ENCODE results near the gene CALHM3. TPM values are rescaled to one million over a fixed set of nuclear protein-coding genes. Genes with fewer than 3 reads are reported as not detected.

CALHM3 gene
- total RNA-seq, 1 experiment from 2014 or later, result 2.3 TPM

- ATAC-seq (no peak), DNase-seq (no peak)
- Histone ChIP-seq H3K36me3 (ENCODE audit: low read depth, low read length) (no peaks in the 10 kb centered on the region), H4K20me1 (ENCODE audit: low read length) (no peaks in the 10 kb centered on the region), H3K4me2 (ENCODE audit: low read length) (no peak overlapping the region), H3K9me3 (ENCODE audit: low read length) (no peaks in the 10 kb centered on the region), H3K4me3 (ENCODE audit: low read length) (no peak overlapping the region), H3K9me2 (replicated peaks; ENCODE audit: low read length) (no peaks in the 10 kb centered on the region), H3F3A (ENCODE audit: low read length, unreplicated experiment) (no peaks in the 10 kb centered on the region), H2AFZ (ENCODE audit: low read length) (no peak overlapping the region), H3K27me3 (ENCODE audit: low read length) (no peaks in the 10 kb centered on the region), H3K79me2 (ENCODE audit: low read length) (no peaks in the 10 kb centered on the region), H3K27ac (ENCODE audit: low read length) (no peak overlapping the region), H3K9ac (ENCODE audit: low read length) (no peak overlapping the region), H3K4me1 (ENCODE audit: insufficient read depth, low read length) (no peaks in the 10 kb centered on the region)
- TF ChIP-seq EZH2 (IDR thresholded peaks at IDR 0.05; ENCODE audit: low read length, unreplicated experiment), result no peak
- TF ChIP-seq CTCF (conservative IDR thresholded peaks at IDR 0.05; ENCODE audit: low read depth, low read length), result no peak
- TF ChIP-seq EZH2phosphoT487 (IDR thresholded peaks at IDR 0.05; ENCODE audit: borderline replicate concordance, low read length), result no peak
- ChIA-PET POLR2A (ENCODE audit: unreplicated experiment) (no interaction called here), CTCF (no interaction called here)
- BruUV-seq (replicated peaks), result TSS peak; percentile 81
- intact Hi-C loops (cut with micrococcal nuclease), result no loop called here
Measured at GRCh38 chr10:103519798-103520197, 40.8 kb upstream of the CALHM3 start.

GRCh38 chr10:103517234-103518085 lies 38.4 kb upstream of the CALHM3 start:
- no peak overlapping the region for H3K4me2 ChIP-seq (ENCODE audit: low read length)
- ATAC-seq (no peak), DNase-seq (peak; percentile 10)
- H3K36me3 ChIP-seq (ENCODE audit: low read depth, low read length), result no peaks in the 10 kb centered on the region
- H3K9me3 ChIP-seq (ENCODE audit: low read length), result no peaks in the 10 kb centered on the region
- POLR2A ChIA-PET (ENCODE audit: unreplicated experiment), result no interaction called here
- TF ChIP-seq EZH2phosphoT487 (IDR thresholded peaks at IDR 0.05; ENCODE audit: borderline replicate concordance, low read length) (no peak), EZH2 (IDR thresholded peaks at IDR 0.05; ENCODE audit: low read length, unreplicated experiment) (no peak), CTCF (conservative IDR thresholded peaks at IDR 0.05; ENCODE audit: low read depth, low read length) (no peak)
- no peaks in the 10 kb centered on the region for H3K79me2 ChIP-seq (ENCODE audit: low read length)
- no peak overlapping the region for H2AFZ ChIP-seq (ENCODE audit: low read length)
- BruUV-seq (replicated peaks), result no TSS peak
- H3K27me3 ChIP-seq (ENCODE audit: low read length), result no peaks in the 10 kb centered on the region
- H3K27ac ChIP-seq (ENCODE audit: low read length), result no peak overlapping the region
- H3K4me3 ChIP-seq (ENCODE audit: low read length), result no peak overlapping the region
- intact Hi-C loops (cut with micrococcal nuclease), result no loop called here
- no peaks in the 10 kb centered on the region for H3K9me2 ChIP-seq (replicated peaks; ENCODE audit: low read length)
- H3K9ac ChIP-seq (ENCODE audit: low read length), result no peak overlapping the region
- no peaks in the 10 kb centered on the region for H3K4me1 ChIP-seq (ENCODE audit: insufficient read depth, low read length)
- no peaks in the 10 kb centered on the region for H4K20me1 ChIP-seq (ENCODE audit: low read length)
- CTCF ChIA-PET, result no interaction called here
- no peaks in the 10 kb centered on the region for H3F3A ChIP-seq (ENCODE audit: low read length, unreplicated experiment)

GRCh38 chr10:103514244-103514643 lies 35.2 kb upstream of the CALHM3 start:
- Histone ChIP-seq H3K36me3 (ENCODE audit: low read depth, low read length) (no peaks in the 10 kb centered on the region), H3K27ac (ENCODE audit: low read length) (no peak overlapping the region), H2AFZ (ENCODE audit: low read length) (no peak overlapping the region), H3K4me3 (ENCODE audit: low read length) (no peak overlapping the region), H3K4me1 (ENCODE audit: insufficient read depth, low read length) (no peaks in the 10 kb centered on the region), H3K4me2 (ENCODE audit: low read length) (no peak overlapping the region), H3F3A (ENCODE audit: low read length, unreplicated experiment) (no peaks in the 10 kb centered on the region), H3K9me2 (replicated peaks; ENCODE audit: low read length) (no peaks in the 10 kb centered on the region), H3K79me2 (ENCODE audit: low read length) (no peaks in the 10 kb centered on the region), H4K20me1 (ENCODE audit: low read length) (no peaks in the 10 kb centered on the region), H3K9me3 (ENCODE audit: low read length) (no peaks in the 10 kb centered on the region), H3K27me3 (ENCODE audit: low read length) (no peaks in the 10 kb centered on the region), H3K9ac (ENCODE audit: low read length) (no peak overlapping the region)
- ATAC-seq (no peak), DNase-seq (no peak)
- POLR2A ChIA-PET (ENCODE audit: unreplicated experiment), result no interaction called here
- CTCF ChIA-PET, result no interaction called here
- TF ChIP-seq EZH2phosphoT487 (IDR thresholded peaks at IDR 0.05; ENCODE audit: borderline replicate concordance, low read length) (no peak), CTCF (conservative IDR thresholded peaks at IDR 0.05; ENCODE audit: low read depth, low read length) (no peak), EZH2 (IDR thresholded peaks at IDR 0.05; ENCODE audit: low read length, unreplicated experiment) (no peak)
- intact Hi-C loops (cut with micrococcal nuclease), result no loop called here
- no TSS peak for BruUV-seq (replicated peaks)

Data from PC-3 (cell line).